GM21526 (cell line): ENCODE data around the gene ATAD5.
A peak's percentile ranks its signal among the peaks of the same experiment; 100 is the strongest.

Experiments
- ATAC-seq: cut with Tn5 transposase; IDR thresholded peaks from one replicate; pipeline ENCODE4 v1.9.1; 2021; ENCODE audit warnings: moderate library complexity; ENCODE audit not compliant: unreplicated experiment, low FRiP score

ATAD5 gene

GRCh38 chr17:30823421-30823820, 8.3 kb upstream of the ATAD5 start:
- no peak for ATAC-seq

- no peak for ATAC-seq
These were observed 7.8 kb upstream of the ATAD5 start for GRCh38 chr17:30824002-30824355.

- peak; percentile 78 for ATAC-seq
These were observed 7.2 kb upstream of the ATAD5 start, which contains the start of gene CRLF3 for GRCh38 chr17:30824356-30825145. Gene CRLF3 (minus strand): TSS chr17:30824692. CDS start chr17:30824651, 41 bp downstream.

GRCh38 chr17:30827082-30827481, 4.7 kb upstream of the ATAD5 start:
- ATAC-seq: no peak

- ATAC-seq: no peak
These were observed 2.7 kb upstream of the ATAD5 start for GRCh38 chr17:30829022-30829421.

- ATAC-seq: no peak
These were observed 509 bp upstream of the ATAD5 start for GRCh38 chr17:30831257-30831656.

- ATAC-seq: no peak
These were observed 815 bp downstream of the ATAD5 start for GRCh38 chr17:30832438-30833124.

- no peak for ATAC-seq
These were observed 6.5 kb downstream of the ATAD5 start for GRCh38 chr17:30838202-30838807.

GRCh38 chr17:30840771-30841170, 9.0 kb downstream of the ATAD5 start:
- no peak for ATAC-seq

GRCh38 chr17:30848021-30848420, 16.3 kb downstream of the ATAD5 start:
- no peak for ATAC-seq

GRCh38 chr17:30854146-30854545, 22.4 kb downstream of the ATAD5 start:
- no peak for ATAC-seq

GRCh38 chr17:30858556-30859250, 26.9 kb downstream of the ATAD5 start:
- ATAC-seq: no peak

GRCh38 chr17:30864636-30865035, 32.9 kb downstream of the ATAD5 start:
- ATAC-seq: no peak

GRCh38 chr17:30869005-30869404, 37.2 kb downstream of the ATAD5 start:
- no peak for ATAC-seq

GRCh38 chr17:30886187-30886586, 54.4 kb downstream of the ATAD5 start:
- ATAC-seq: no peak

GRCh38 chr17:30894236-30894635, 62.5 kb downstream of the ATAD5 start:
- no peak for ATAC-seq

- ATAC-seq: no peak
These were observed 65.5 kb downstream of the ATAD5 start for GRCh38 chr17:30897311-30897710.

- peak; percentile 37 for ATAC-seq
These were observed 74.0 kb downstream of the ATAD5 start for GRCh38 chr17:30905742-30906100.

GRCh38 chr17:30906101-30906911, 74.5 kb downstream of the ATAD5 start, which contains the start of gene TEFM:
Gene TEFM (minus strand): TSS chr17:30906238. CDS start chr17:30906198, 40 bp downstream.
- ATAC-seq: peak; percentile 80
